IPS-NIHi11 (cell line): ENCODE results near the gene LMTK2.

Experiments
- DNase-seq: peaks from one replicate; pipeline ENCODE4 v3.0.0; 2012; ENCODE audit warnings: mixed read lengths, low spot score

The LMTK2 gene

GRCh38 chr7:98203261-98203963, 96.8 kb downstream of the LMTK2 start:
- no peak for DNase-seq

- DNase-seq = no peak
Observed at GRCh38 chr7:98203964-98204605, 97.4 kb downstream of the LMTK2 start.

- DNase-seq = no peak
Observed at GRCh38 chr7:98204670-98205069, 98.0 kb downstream of the LMTK2 start.

- DNase-seq = no peak
Observed at GRCh38 chr7:98205162-98205845, 98.6 kb downstream of the LMTK2 start.

GRCh38 chr7:98206451-98207330, 100.0 kb downstream of the LMTK2 start:
- DNase-seq = no peak

GRCh38 chr7:98209166-98209920, 102.7 kb downstream of the LMTK2 start:
- no peak for DNase-seq

GRCh38 chr7:98210513-98211220, 104.0 kb downstream of the LMTK2 start:
- peak; percentile 81 for DNase-seq

GRCh38 chr7:98211221-98211675, 104.6 kb downstream of the LMTK2 start, which contains the start of gene BHLHA15:
TSS of gene BHLHA15 (plus strand) at chr7:98211439. CDS start at chr7:98212310, 871 bp downstream.
- DNase-seq = peak; percentile 96

- no peak for DNase-seq
Observed at GRCh38 chr7:98211676-98212531, 105.2 kb downstream of the LMTK2 start.

- DNase-seq = no peak
Observed at GRCh38 chr7:98212532-98213041, 105.9 kb downstream of the LMTK2 start.

- DNase-seq = no peak
Observed at GRCh38 chr7:98213296-98213887, 106.7 kb downstream of the LMTK2 start.

- DNase-seq = peak; percentile 6
Observed at GRCh38 chr7:98213888-98214810, 107.5 kb downstream of the LMTK2 start.

GRCh38 chr7:98214811-98215321, 108.2 kb downstream of the LMTK2 start:
- no peak for DNase-seq

- no peak for DNase-seq
Observed at GRCh38 chr7:98215561-98216495, 109.2 kb downstream of the LMTK2 start.

GRCh38 chr7:98216941-98217622, 110.4 kb downstream of the LMTK2 start:
- DNase-seq = no peak
